Smooth muscle cell (in vitro differentiated cells): ENCODE measurements around the gene GCK. TPM values are rescaled to one million over a fixed set of nuclear protein-coding genes. Genes with fewer than 3 reads are reported as not detected.

ENCODE experiments used
- DNase-seq: peaks from one replicate; lab custom pipeline; 2025; ENCODE audit not compliant: unreplicated experiment; lab: John Stamatoyannopoulos, UW
- H2AFZ ChIP-seq: fragments of 200-600 bp; sonication (generic); 2 replicates; pipeline ENCODE4 v1.6.0; 2016; ENCODE audit warnings: antibody characterized with exemption, low read depth, mild to moderate bottlenecking
- H3F3A ChIP-seq: fragments of 200-600 bp; sonication (generic); 2 replicates; pipeline ENCODE4 v1.6.0; 2017; ENCODE audit warnings: antibody characterized with exemption, low read depth
- H3K27ac ChIP-seq: fragments of 200-600 bp; sonication (generic); 2 replicates; pipeline ENCODE4 v1.5.1; 2016; ENCODE audit warnings: low read depth, mild to moderate bottlenecking
- H3K27me3 ChIP-seq: fragments of 200-600 bp; sonication (generic); 2 replicates; pipeline ENCODE4 v1.6.1; 2016; ENCODE audit warnings: low read depth, mild to moderate bottlenecking
- H3K36me3 ChIP-seq: fragments of 200-600 bp; sonication (generic); 2 replicates; pipeline ENCODE4 v1.5.1; 2016; ENCODE audit warnings: low read depth
- H3K4me1 ChIP-seq: fragments of 200-600 bp; sonication (generic); 2 replicates; pipeline ENCODE4 v1.5.1; 2016; ENCODE audit warnings: low read depth
- H3K4me2 ChIP-seq: fragments of 200-600 bp; sonication (generic); 2 replicates; pipeline ENCODE4 v1.6.0; 2016; ENCODE audit warnings: mild to moderate bottlenecking
- H3K4me3 ChIP-seq: fragments of 200-600 bp; sonication (generic); 2 replicates; pipeline ENCODE4 v1.5.1; 2016; ENCODE audit warnings: mild to moderate bottlenecking
- H3K79me2 ChIP-seq: fragments of 200-600 bp; sonication (generic); 2 replicates; pipeline ENCODE4 v1.6.0; 2016; ENCODE audit warnings: low read depth, mild to moderate bottlenecking
- H3K9ac ChIP-seq: fragments of 200-600 bp; sonication (generic); 2 replicates; pipeline ENCODE4 v1.6.0; 2016; ENCODE audit warnings: low read depth
- H3K9me3 ChIP-seq: fragments of 200-600 bp; sonication (generic); replicated peaks from 2 replicates; pipeline ENCODE4 v1.5.1; 2016; ENCODE audit warnings: low read depth
- H4K20me1 ChIP-seq: fragments of 200-600 bp; sonication (generic); 2 replicates; pipeline ENCODE4 v1.6.0; 2016; ENCODE audit warnings: low read depth
- WGBS: methylation state at CpG from one replicate; pipeline ENCODE4 v1.1.7; 2016; ENCODE audit warnings: low lambda C conversion rate; 5-methylcytosine and 5-hydroxymethylcytosine counted together
- polyA plus RNA-seq: library from polyadenylated mRNA; unstranded; fragments of >200 nt; fragmentation: Nextera tagmentation; extraction: Ambion mirVana; gene quantifications from 2 replicates; pipeline ENCODE4 v1.2.1, GENCODE V29; 2016
- total RNA-seq: library from RNA; depleted of rRNA; stranded (reverse); fragments of >200 nt; gene quantifications from 2 replicates; pipeline ENCODE4 v1.2.3, GENCODE V29; 2014
- TF ChIP-seq, protein P1 (sequence below): fragments of 200-600 bp; sonication (generic); IDR thresholded peaks from 2 replicates; pipeline ENCODE4 v1.5.1; 2017; ENCODE audit warnings: borderline replicate concordance, mild to moderate bottlenecking, antibody characterized with exemption; ENCODE audit not compliant: insufficient read depth, poor library complexity, severe bottlenecking

GCK gene
- total and polyA plus RNA-seq, 2 experiments from 2014 or later, result 1.6 to 5.5 TPM

DNA sequence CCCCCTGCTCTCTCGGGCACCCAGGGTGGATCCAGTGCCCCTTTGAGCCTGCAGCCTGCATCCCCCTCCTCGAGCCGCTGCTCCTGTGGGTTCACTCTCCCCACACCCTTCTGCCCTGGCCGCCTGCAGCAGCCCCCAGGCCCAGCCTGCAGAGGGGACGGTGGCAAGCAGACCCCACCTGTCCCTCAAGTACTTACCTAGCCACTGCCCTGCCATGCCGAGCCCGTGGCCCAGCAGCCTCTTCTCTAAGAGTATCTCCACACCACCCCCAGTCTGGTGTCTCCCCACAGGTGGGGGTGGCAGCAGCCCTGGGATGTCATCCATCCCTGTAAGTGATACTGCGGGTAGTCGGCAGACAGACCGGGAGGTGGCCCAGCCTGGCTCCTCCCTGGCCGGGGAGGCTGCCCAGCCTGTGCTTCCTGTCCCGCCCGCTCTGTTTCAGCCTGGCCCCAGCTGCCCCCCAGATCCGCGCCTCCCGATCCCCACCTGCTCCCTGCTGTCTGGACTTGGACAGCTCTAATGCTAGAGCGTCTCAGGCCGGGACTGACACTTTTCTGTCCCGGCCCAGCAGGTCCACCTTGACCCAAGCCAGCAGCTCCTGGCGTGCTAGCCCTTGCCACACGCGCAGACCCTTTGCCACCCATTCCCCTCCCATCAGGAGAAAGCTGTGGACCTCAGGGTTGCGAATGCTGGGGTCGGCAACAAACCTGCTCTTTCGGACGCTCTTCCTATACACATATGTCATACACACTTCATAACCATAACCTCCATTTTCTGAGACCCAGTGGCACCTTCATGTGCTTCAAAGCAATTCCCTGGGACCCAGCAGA is 36.5 kb upstream of the GCK start:
- Histone ChIP-seq H3K27me3 (no peaks in the 10 kb centered on the region), H3K9ac (no peak overlapping the region), H4K20me1 (no peaks in the 10 kb centered on the region), H3K79me2 (no peaks in the 10 kb centered on the region), H3K36me3 (no peaks in the 10 kb centered on the region), H3K4me3 (no peak overlapping the region), H2AFZ (no peak overlapping the region), H3K4me1 (peaks cover 5% of the 10 kb centered on the region), H3K27ac (no peak overlapping the region), H3K4me2 (no peak overlapping the region), H3F3A (no peaks in the 10 kb centered on the region), H3K9me3 (no peaks in the 10 kb centered on the region)
- DNase-seq, result no peak
- TF ChIP-seq, protein P1, sequence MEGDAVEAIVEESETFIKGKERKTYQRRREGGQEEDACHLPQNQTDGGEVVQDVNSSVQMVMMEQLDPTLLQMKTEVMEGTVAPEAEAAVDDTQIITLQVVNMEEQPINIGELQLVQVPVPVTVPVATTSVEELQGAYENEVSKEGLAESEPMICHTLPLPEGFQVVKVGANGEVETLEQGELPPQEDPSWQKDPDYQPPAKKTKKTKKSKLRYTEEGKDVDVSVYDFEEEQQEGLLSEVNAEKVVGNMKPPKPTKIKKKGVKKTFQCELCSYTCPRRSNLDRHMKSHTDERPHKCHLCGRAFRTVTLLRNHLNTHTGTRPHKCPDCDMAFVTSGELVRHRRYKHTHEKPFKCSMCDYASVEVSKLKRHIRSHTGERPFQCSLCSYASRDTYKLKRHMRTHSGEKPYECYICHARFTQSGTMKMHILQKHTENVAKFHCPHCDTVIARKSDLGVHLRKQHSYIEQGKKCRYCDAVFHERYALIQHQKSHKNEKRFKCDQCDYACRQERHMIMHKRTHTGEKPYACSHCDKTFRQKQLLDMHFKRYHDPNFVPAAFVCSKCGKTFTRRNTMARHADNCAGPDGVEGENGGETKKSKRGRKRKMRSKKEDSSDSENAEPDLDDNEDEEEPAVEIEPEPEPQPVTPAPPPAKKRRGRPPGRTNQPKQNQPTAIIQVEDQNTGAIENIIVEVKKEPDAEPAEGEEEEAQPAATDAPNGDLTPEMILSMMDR, result no peak
- 83% methylated on average over 26 of the region's 26 CpGs for WGBS

DNA sequence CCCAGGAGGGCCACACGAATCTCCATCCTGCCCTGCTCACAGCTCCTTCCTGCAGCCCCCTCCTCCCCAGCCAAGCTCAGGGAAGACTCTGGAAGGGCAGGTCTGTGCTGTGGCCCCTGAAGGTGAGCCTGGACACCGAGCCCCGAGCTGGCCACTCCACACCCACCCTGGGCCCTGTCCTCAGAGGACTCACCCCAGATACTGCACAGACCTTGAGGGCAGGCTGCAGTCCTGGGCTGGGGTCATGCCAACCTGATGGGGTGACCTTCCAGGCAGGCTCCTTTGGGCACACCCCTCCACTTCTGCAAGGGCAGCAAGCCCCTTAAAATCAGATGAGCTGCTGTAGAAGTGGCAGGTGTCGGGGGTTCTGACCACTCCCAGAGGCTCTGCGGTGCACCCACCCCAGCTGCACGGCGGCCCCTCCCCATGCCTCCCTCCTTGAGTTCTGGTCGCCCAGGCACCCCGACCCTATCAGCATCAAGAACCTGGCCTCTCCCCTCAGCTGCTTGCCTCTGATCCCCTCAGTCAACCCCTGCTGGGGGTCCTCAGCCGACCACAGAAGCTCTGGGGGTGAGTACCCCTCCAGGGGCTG is 35.8 kb upstream of the GCK start:
- H2AFZ ChIP-seq, result no peak overlapping the region
- H3K27me3 ChIP-seq, result no peaks in the 10 kb centered on the region
- H4K20me1 ChIP-seq, result no peaks in the 10 kb centered on the region
- no peak overlapping the region for H3K4me3 ChIP-seq
- H3K4me2 ChIP-seq, result no peak overlapping the region
- H3K9ac ChIP-seq, result no peak overlapping the region
- H3K36me3 ChIP-seq, result no peaks in the 10 kb centered on the region
- TF ChIP-seq, protein P1, result no peak
- no peak overlapping the region for H3K27ac ChIP-seq
- H3K4me1 ChIP-seq, result peaks cover 5% of the 10 kb centered on the region
- DNase-seq, result no peak
- H3K79me2 ChIP-seq, result no peaks in the 10 kb centered on the region
- 89% methylated on average over 10 of the region's 10 CpGs for WGBS
- no peaks in the 10 kb centered on the region for H3K9me3 ChIP-seq
- no peaks in the 10 kb centered on the region for H3F3A ChIP-seq

GRCh38 chr7:44224080-44224973 is 35.1 kb upstream of the GCK start:
- Histone ChIP-seq H3F3A (no peaks in the 10 kb centered on the region), H2AFZ (no peak overlapping the region), H3K36me3 (no peaks in the 10 kb centered on the region), H3K79me2 (no peaks in the 10 kb centered on the region), H3K9ac (no peak overlapping the region), H3K27ac (no peak overlapping the region), H4K20me1 (no peaks in the 10 kb centered on the region), H3K27me3 (no peaks in the 10 kb centered on the region), H3K4me1 (peaks cover 5% of the 10 kb centered on the region), H3K9me3 (no peaks in the 10 kb centered on the region), H3K4me2 (no peak overlapping the region), H3K4me3 (no peak overlapping the region)
- WGBS, result 83% methylated on average over 18 of the region's 18 CpGs
- TF ChIP-seq, protein P1, result no peak
- no peak for DNase-seq
